GM18873 (cell line): ENCODE data around the gene SEL1L2.
"Not testable (repeated sequence)": the region's sequence is repeated elsewhere in the genome, so short reads cannot be mapped to it uniquely, and the experiment has no call there.

Experiments used
- ATAC-seq: cut with Tn5 transposase; IDR thresholded peaks from one replicate; pipeline ENCODE4 v1.9.1; 2021; ENCODE audit warnings: mild to moderate bottlenecking, moderate library complexity, moderate number of reproducible peaks; ENCODE audit not compliant: unreplicated experiment, low FRiP score

SEL1L2 gene

GRCh38 chr20:13990465-13990864 is at the start of gene SEL1L2:
TSS of gene SEL1L2 (minus strand) at chr20:13990614. CDS start at chr20:13990534, 80 bp downstream.
- no peak for ATAC-seq

GRCh38 chr20:14036567-14036966 is 46.2 kb upstream of the SEL1L2 start:
- ATAC-seq = no peak

GRCh38 chr20:14033310-14033709 is 42.9 kb upstream of the SEL1L2 start:
- ATAC-seq = no peak

GRCh38 chr20:14030991-14031390 is 40.6 kb upstream of the SEL1L2 start:
- ATAC-seq = no peak

- ATAC-seq = no peak
These were observed 22.3 kb upstream of the SEL1L2 start for GRCh38 chr20:14012671-14013070.

GRCh38 chr20:14009208-14009607 is 18.8 kb upstream of the SEL1L2 start:
- no peak for ATAC-seq

- no peak for ATAC-seq
These were observed 15.6 kb upstream of the SEL1L2 start for GRCh38 chr20:14005996-14006395.

GRCh38 chr20:14000917-14001316 is 10.5 kb upstream of the SEL1L2 start:
- no peak for ATAC-seq

- no peak for ATAC-seq
These were observed 5.9 kb upstream of the SEL1L2 start for GRCh38 chr20:13996265-13996664.

- ATAC-seq = no peak
These were observed 5.4 kb upstream of the SEL1L2 start for GRCh38 chr20:13995841-13996240.

GRCh38 chr20:13995086-13995665 is 4.8 kb upstream of the SEL1L2 start, which contains the start of gene MACROD2:
TSS of gene MACROD2 (plus strand) at chr20:13995516.
- ATAC-seq = no peak

- not testable (repeated sequence) for ATAC-seq
These were observed 1.5 kb upstream of the SEL1L2 start for GRCh38 chr20:13991955-13992354.

- ATAC-seq = no peak
These were observed 897 bp upstream of the SEL1L2 start for GRCh38 chr20:13991311-13991710.

- ATAC-seq = no peak
These were observed 6.2 kb downstream of the SEL1L2 start for GRCh38 chr20:13984211-13984610.

- no peak for ATAC-seq
These were observed 29.9 kb downstream of the SEL1L2 start for GRCh38 chr20:13960525-13960924.

GRCh38 chr20:13960119-13960518 is 30.3 kb downstream of the SEL1L2 start:
- ATAC-seq = no peak

GRCh38 chr20:13953227-13953626 is 37.2 kb downstream of the SEL1L2 start:
- no peak for ATAC-seq

GRCh38 chr20:13947719-13948118 is 42.7 kb downstream of the SEL1L2 start:
- no peak for ATAC-seq

- no peak for ATAC-seq
These were observed 49.4 kb downstream of the SEL1L2 start for GRCh38 chr20:13941031-13941430.

- no peak for ATAC-seq
These were observed 53.4 kb downstream of the SEL1L2 start for GRCh38 chr20:13936781-13937576.

GRCh38 chr20:13934992-13935894 is 55.2 kb downstream of the SEL1L2 start:
- no peak for ATAC-seq
